ENCODE measurements around the gene ALDH5A1.

ALDH5A1 gene

GRCh38 chr6:24493945-24494820 lies 586 bp upstream of the ALDH5A1 start:
- CTCF ChIA-PET: interaction anchor here (0.6 to 4.2 kb wide), 20 partner anchors 8 to 1500 kb away, joined by 3 to 27 read pairs (median 4); no protein-coding TSS in a partner anchor
- TF ChIP-seq ZNF423 (tag by site-specific recombination; IDR thresholded peaks at IDR 0.05): peak; percentile 74; the same call in 1 of the 2 replicates
- TF ChIP-seq ZNF473 (tag by site-specific recombination; IDR thresholded peaks at IDR 0.05): no peak
- no peak for TF ChIP-seq SCRT2 (tag by site-specific recombination; IDR thresholded peaks at IDR 0.05)
- no peak for TF ChIP-seq ZNF132 (tag by site-specific recombination; IDR thresholded peaks at IDR 0.05; ENCODE audit: borderline replicate concordance)
- TF ChIP-seq ZNF747 (tag by site-specific recombination; IDR thresholded peaks at IDR 0.05): no peak
- TF ChIP-seq SCRT1 (tag by site-specific recombination; IDR thresholded peaks at IDR 0.05; ENCODE audit: borderline replicate concordance): no peak
- TF ChIP-seq ZNF692 (tag by site-specific recombination; IDR thresholded peaks at IDR 0.05): no peak
- TF ChIP-seq PRDM10 (tag by site-specific recombination; IDR thresholded peaks at IDR 0.05): peak; percentile 53; the same call in 1 of the 2 replicates
- 0 out of 2 replicates have a peak, but pooled peaks have one; percentile 23 for TF ChIP-seq ZNF629 (tag by site-specific recombination; IDR thresholded peaks at IDR 0.05)
- no peak for TF ChIP-seq ZNF558 (tag by site-specific recombination; IDR thresholded peaks at IDR 0.05)
- 0 out of 2 replicates have a peak, but pooled peaks have one; percentile 24 for TF ChIP-seq PRDM4 (tag by site-specific recombination; IDR thresholded peaks at IDR 0.05)
- TF ChIP-seq ZNF202 (tag by site-specific recombination; IDR thresholded peaks at IDR 0.05; ENCODE audit: borderline replicate concordance): no peak
- 0 out of 2 replicates have a peak, but pooled peaks have one; percentile 26 for TF ChIP-seq WT1 (tag by site-specific recombination; IDR thresholded peaks at IDR 0.05)
- Histone ChIP-seq H3K27ac (ENCODE audit: extremely low read depth, low read depth, low read length) (peak overlapping the region; percentile 80; the same call in 1 of the 2 replicates), H3K9me3 (ENCODE audit: control insufficient read depth, insufficient read depth, low read depth, low read length) (no peaks in the 10 kb centered on the region), H3K4me1 (ENCODE audit: control insufficient read depth, insufficient read depth, low read length) (0 out of 2 replicates have a peak, but pooled peaks cover 2% of the 10 kb centered on the region), H3K36me3 (ENCODE audit: control insufficient read depth in 2 of 2, insufficient read depth in 1 of 2, low read length in 2 of 2) (peaks cover 0 to 10% of the 10 kb centered on the region in 2 experiments; a peak in 1 of 3 replicates), H3K4me3 (ENCODE audit: low read depth, low read length) (peak overlapping the region; percentile 60)
- POLR2A ChIA-PET: interaction anchor here (0.6 to 1.9 kb wide), 8 partner anchors 11 to 699 kb away, joined by 3 to 9 read pairs (median 4); partner anchors contain the start of genes ACOT13 and TDP2

- ChIA-PET CTCF (interaction anchor here (0.7 to 4.2 kb wide), 4 partner anchors 21 to 434 kb away, joined by 3 to 27 read pairs (median 3); no protein-coding TSS in a partner anchor), POLR2A (no interaction called here)
- Histone ChIP-seq H3K36me3 (ENCODE audit: control insufficient read depth in 2 of 2, insufficient read depth in 1 of 2, low read length in 2 of 2) (peaks cover 0 to 10% of the 10 kb centered on the region in 2 experiments; a peak in 1 of 3 replicates), H3K9me3 (ENCODE audit: control insufficient read depth, insufficient read depth, low read depth, low read length) (no peaks in the 10 kb centered on the region), H3K4me3 (ENCODE audit: low read depth, low read length) (no peak overlapping the region), H3K4me1 (ENCODE audit: control insufficient read depth, insufficient read depth, low read length) (0 out of 2 replicates have a peak, but pooled peaks cover 2% of the 10 kb centered on the region), H3K27ac (ENCODE audit: extremely low read depth, low read depth, low read length) (no peak overlapping the region)
- TF ChIP-seq ZNF600 (tag by site-specific recombination; IDR thresholded peaks at IDR 0.05) (no peak), ZNF423 (tag by site-specific recombination; IDR thresholded peaks at IDR 0.05) (no peak), ZNF692 (tag by site-specific recombination; IDR thresholded peaks at IDR 0.05) (no peak), ZSCAN30 (tag by site-specific recombination; IDR thresholded peaks at IDR 0.05) (no peak), SCRT2 (tag by site-specific recombination; IDR thresholded peaks at IDR 0.05) (no peak), ZBTB6 (tag by site-specific recombination; IDR thresholded peaks at IDR 0.05) (no peak), KLF8 (tag by site-specific recombination; IDR thresholded peaks at IDR 0.05) (no peak), ZNF555 (tag by site-specific recombination; conservative IDR thresholded peaks at IDR 0.05) (no peak)
Observed at GRCh38 chr6:24497254-24497970, 2.6 kb downstream of the ALDH5A1 start.

Data from HEK293 (cell line).